Measurements from ENCODE around the gene PSMD10.

Gene PSMD10

DNA sequence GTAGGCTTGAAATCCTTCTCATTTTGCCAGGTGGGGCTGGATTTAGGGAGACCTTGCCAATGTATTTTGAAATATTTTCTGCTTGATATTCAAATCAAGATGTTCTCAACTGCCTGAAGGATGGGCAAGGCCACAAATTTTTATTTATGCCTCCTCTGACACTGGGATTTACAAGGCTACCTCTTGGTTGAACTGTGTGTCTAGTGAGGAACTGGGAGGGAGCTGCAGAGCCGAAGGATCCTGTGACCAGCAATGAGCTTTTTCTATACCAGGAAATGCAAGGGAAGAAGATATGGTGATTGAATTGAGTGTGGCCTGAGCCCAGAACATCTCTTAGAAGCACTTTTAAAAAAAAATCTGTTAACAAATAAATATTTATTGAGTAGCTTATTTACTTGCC lies 31.5 kb downstream of the PSMD10 start:
- no peak for DNase-seq (ENCODE audit: low read depth)
- TF ChIP-seq, protein P1, sequence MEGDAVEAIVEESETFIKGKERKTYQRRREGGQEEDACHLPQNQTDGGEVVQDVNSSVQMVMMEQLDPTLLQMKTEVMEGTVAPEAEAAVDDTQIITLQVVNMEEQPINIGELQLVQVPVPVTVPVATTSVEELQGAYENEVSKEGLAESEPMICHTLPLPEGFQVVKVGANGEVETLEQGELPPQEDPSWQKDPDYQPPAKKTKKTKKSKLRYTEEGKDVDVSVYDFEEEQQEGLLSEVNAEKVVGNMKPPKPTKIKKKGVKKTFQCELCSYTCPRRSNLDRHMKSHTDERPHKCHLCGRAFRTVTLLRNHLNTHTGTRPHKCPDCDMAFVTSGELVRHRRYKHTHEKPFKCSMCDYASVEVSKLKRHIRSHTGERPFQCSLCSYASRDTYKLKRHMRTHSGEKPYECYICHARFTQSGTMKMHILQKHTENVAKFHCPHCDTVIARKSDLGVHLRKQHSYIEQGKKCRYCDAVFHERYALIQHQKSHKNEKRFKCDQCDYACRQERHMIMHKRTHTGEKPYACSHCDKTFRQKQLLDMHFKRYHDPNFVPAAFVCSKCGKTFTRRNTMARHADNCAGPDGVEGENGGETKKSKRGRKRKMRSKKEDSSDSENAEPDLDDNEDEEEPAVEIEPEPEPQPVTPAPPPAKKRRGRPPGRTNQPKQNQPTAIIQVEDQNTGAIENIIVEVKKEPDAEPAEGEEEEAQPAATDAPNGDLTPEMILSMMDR (IDR thresholded peaks at IDR 0.05; ENCODE audit: low read depth, low read length, missing control alignments) = no peak
- H3K4me3 ChIP-seq (ENCODE audit: low read depth, low read length) = no peak overlapping the region

DNA sequence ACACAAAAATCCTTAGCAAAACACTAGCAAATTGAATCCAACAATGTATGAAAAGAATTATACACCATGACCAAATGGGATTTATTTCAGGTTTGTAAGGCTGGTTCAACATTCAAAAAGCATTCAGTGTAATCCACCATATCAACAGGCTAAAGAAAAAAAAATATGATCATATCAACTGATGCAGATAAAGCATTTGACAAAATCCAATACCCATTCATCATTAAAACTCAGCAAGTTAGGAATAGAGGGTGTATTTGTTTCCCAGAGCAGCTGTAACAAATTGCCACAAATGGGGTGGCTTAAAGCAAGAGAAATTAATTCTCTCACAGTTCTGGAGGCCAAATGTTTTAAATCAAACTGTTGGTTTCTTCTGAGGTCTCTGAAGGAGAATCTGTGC lies 35.8 kb downstream of the PSMD10 start:
- H3K4me3 ChIP-seq (ENCODE audit: low read depth, low read length) = no peak overlapping the region
- TF ChIP-seq, protein P1 (IDR thresholded peaks at IDR 0.05; ENCODE audit: low read depth, low read length, missing control alignments) = no peak
- DNase-seq (ENCODE audit: low read depth) = no peak

DNA sequence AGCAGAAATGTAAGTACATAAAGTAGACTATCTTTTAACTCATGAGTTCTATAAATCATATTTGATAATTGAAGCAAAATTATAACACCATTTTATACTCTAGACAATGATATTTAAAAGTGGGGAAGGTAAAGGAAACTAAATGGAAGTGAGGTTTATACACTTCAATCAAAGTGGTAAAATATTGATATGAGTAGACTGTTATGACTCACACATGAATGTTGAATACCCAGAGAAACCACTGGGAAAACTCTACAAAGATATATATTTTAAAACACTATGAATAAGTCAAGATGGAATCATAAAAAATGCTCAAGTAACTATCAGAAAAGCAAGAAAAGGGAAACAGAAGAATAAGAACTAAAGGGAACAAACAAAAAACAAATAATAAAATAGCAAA lies 38.1 kb downstream of the PSMD10 start:
- no peak for DNase-seq (ENCODE audit: low read depth)
- H3K4me3 ChIP-seq (ENCODE audit: low read depth, low read length) = no peak overlapping the region
- TF ChIP-seq, protein P1 (IDR thresholded peaks at IDR 0.05; ENCODE audit: low read depth, low read length, missing control alignments) = no peak

DNA sequence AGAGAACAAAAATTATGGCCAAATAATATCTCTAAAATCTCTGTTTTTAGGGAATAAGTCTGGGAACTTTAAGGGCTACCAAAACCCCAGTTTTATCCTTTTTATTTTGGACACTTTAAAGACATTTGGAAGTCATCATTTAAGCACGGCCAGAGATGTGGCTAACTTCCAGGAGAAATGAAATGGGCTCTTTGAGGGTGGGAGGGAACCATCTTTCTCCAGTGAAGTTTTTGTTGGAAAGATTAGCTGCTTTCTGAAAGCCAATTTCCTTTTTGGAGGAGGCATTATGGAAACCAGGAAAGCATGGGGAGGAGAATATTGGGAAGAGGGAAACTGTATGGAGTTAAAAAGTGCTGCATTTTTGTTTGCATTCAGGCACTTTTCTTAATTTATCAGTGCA lies 41.7 kb downstream of the PSMD10 start:
- H3K4me3 ChIP-seq (ENCODE audit: low read depth, low read length) = no peak overlapping the region
- DNase-seq (ENCODE audit: low read depth) = no peak
- TF ChIP-seq, protein P1 (IDR thresholded peaks at IDR 0.05; ENCODE audit: low read depth, low read length, missing control alignments) = no peak

DNA sequence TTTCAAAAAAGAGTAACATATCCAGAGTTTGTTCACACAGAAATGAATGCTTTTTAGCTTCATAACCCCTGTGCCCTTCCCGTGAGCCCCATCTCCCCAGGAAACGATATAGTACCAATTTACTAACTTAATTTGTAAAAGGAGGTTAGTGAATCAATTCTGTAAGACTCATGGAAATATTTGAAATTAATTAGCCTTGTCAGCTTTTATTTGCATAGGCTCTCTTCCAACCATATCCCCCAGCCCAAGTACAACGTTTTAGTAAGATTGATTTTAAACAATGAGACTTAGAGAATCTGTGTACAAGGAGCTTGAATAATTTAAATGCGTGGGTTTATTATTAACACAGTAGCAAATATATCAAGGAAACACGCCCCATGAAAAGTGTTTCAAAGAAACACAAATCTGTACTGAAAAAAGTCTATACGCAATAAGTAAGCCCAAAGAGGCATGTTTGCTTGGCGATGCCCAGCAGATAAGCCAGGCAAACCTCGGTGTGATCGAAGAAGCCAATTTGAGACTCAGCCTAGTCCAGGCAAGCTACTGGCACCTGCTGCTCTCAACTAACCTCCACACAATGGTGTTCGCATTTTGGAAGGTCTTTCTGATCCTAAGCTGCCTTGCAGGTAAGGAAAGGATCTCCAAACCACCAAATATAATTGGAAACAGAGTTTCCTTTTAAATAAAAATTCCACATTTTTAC lies 46.6 kb downstream of the PSMD10 start, which contains the start of gene VSIG1:
VSIG1 (plus strand) TSS at position 512 of the 703 bp plus-strand sequence; CDS start at position 578, 66 bp downstream.
- H3K4me3 ChIP-seq (ENCODE audit: low read depth, low read length) = no peak within 1 kb of the TSS
- TF ChIP-seq, protein P1 (IDR thresholded peaks at IDR 0.05; ENCODE audit: low read depth, low read length, missing control alignments) = no peak
- no peak for DNase-seq (ENCODE audit: low read depth)

DNA sequence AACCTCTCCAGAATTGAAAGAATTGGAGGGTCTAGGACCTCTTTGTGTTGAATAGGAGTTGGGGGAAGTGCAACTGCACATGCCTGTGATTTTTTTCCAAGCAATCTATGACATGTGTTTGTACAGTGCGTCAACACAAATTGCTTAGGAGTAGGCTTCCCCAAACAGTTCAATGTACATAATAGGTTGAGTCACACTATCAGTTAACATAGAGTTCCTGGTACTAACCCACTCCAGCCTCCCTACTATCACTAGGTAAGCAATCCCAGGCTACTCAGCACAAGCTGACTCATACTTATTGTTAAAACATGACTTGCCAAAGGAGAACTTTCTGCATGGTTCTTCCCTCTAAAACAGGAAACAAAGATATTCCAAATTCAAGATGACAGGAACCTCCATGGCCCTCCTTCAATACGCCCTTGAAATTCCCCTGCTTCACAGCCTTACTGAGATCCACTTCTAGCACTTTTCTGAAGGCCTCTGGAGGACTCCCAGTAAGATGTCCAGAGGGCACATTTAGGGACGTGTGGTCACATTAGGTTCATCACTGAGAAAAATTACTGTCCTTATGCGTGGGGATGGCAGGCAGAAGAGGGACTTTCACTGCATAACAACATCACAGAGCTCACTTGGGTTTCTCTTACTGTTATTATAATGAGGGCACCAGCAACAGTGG lies 54.9 kb downstream of the PSMD10 start:
- no peak for DNase-seq (ENCODE audit: low read depth)
- TF ChIP-seq, protein P1 (IDR thresholded peaks at IDR 0.05; ENCODE audit: low read depth, low read length, missing control alignments) = no peak
- H3K4me3 ChIP-seq (ENCODE audit: low read depth, low read length) = no peak overlapping the region
